B cell (primary cell): ENCODE data around the gene PGLYRP3. TPM values are rescaled to one million over a fixed set of nuclear protein-coding genes. Genes with fewer than 3 reads are reported as not detected.

Experiments used
- ATAC-seq: fragments of 200-7000 bp; cut with Tn5 transposase; one replicate; pipeline ENCODE4 v1.10.0; 2021; ENCODE audit warnings: low read depth, mild to moderate bottlenecking, moderate number of reproducible peaks, moderate library complexity
- CTCF ChIA-PET: fragments of 350-600 bp; sonication (Branson Sonifier 250); formaldehyde crosslinking; loops from one replicate; lab custom pipeline; 2021; ENCODE audit warnings: antibody characterized with exemption, inconsistent platforms; lab: Charles Lee
- POLR2A ChIA-PET: fragments of 350-600 bp; sonication (Branson Sonifier 250); formaldehyde crosslinking; loops from one replicate; lab custom pipeline; 2021; ENCODE audit warnings: antibody characterized with exemption; lab: Charles Lee
- DNase-seq: peaks from one replicate; pipeline ENCODE4 v3.0.0; 2013
- H2AFZ ChIP-seq: 2 replicates; pipeline ENCODE4 v1.6.1; 2012; ENCODE audit warnings: mild to moderate bottlenecking, low read depth, low read length; ENCODE audit not compliant: insufficient read depth, poor library complexity, severe bottlenecking
- H3K27ac ChIP-seq, 2 donors: 1 replicate in 1 of 2; 2 replicates in 1 of 2; pipeline ENCODE4 v1.5.1; 2012 to 2013; ENCODE audit warnings: low read length in 2 of 2, mild to moderate bottlenecking in 2 of 2, moderate library complexity in 1 of 2
- H3K27me3 ChIP-seq, 4 experiments: fragments of 200-600 bp in 1 of 4; sonication (generic) in 1 of 4; replicated peaks in 1 of 4; 1 replicate in 2 of 4; 2 replicates in 2 of 4; pipeline versions ENCODE4 v1.6.1 to v1.7.0; 2013 to 2016; ENCODE audit warnings: low read length in 3 of 4, mild to moderate bottlenecking in 2 of 4, mixed read lengths in 1 of 4, moderate library complexity in 1 of 4; ENCODE audit not compliant: insufficient read depth in 4 of 4, control insufficient read depth in 3 of 4; ENCODE audit errors: control extremely low read depth in 1 of 4
- H3K36me3 ChIP-seq, 2 experiments: replicated peaks in 1 of 2; 1 replicate in 1 of 2; 2 replicates in 1 of 2; pipeline versions ENCODE4 v1.6.1 to v1.7.1; 2013; ENCODE audit warnings: low read length in 1 of 2; ENCODE audit not compliant: insufficient read depth in 2 of 2, control insufficient read depth in 1 of 2; ENCODE audit errors: control extremely low read depth in 1 of 2, extremely low read depth in 1 of 2
- H3K4me1 ChIP-seq, 2 donors: fragments of 200-600 bp in 1 of 2; sonication (generic) in 1 of 2; 1 replicate in 1 of 2; 2 replicates in 1 of 2; pipeline versions ENCODE4 v1.5.1 to v1.6.1; 2013 to 2017; ENCODE audit warnings: low read length in 2 of 2; ENCODE audit not compliant: control insufficient read depth in 2 of 2, insufficient read depth in 2 of 2
- H3K4me2 ChIP-seq: replicated peaks from 2 replicates; pipeline ENCODE3; 2012; ENCODE audit warnings: mild to moderate bottlenecking, low read depth, low read length; ENCODE audit not compliant: poor library complexity, severe bottlenecking
- H3K4me3 ChIP-seq, 5 experiments: fragments of 200-600 bp in 1 of 5; sonication (generic) in 1 of 5; 1 replicate in 3 of 5; 2 replicates in 2 of 5; pipeline versions ENCODE4 v1.5.1 to v1.7.0; 2011 to 2016; ENCODE audit warnings: low read length in 4 of 5, mild to moderate bottlenecking in 4 of 5, low read depth in 2 of 5, control low read depth in 1 of 5, moderate library complexity in 1 of 5; ENCODE audit not compliant: insufficient read depth in 1 of 5; ENCODE audit errors: control extremely low read depth in 1 of 5, extremely low read depth in 1 of 5
- H3K79me2 ChIP-seq: fragments of 200-600 bp; sonication (generic); one replicate; pipeline ENCODE4 v1.6.0; 2016; ENCODE audit warnings: low read length; ENCODE audit not compliant: control insufficient read depth, insufficient read depth
- H3K9ac ChIP-seq: fragments of 200-600 bp; sonication (generic); 2 replicates; pipeline ENCODE4 v1.6.1; 2017; ENCODE audit warnings: mild to moderate bottlenecking, low read length, moderate library complexity
- H3K9me3 ChIP-seq, 3 donors: one replicate each; pipeline versions ENCODE4 v1.6.1 to v1.7.1; 2013; ENCODE audit warnings: low read length in 2 of 3; ENCODE audit not compliant: control insufficient read depth in 2 of 3, insufficient read depth in 1 of 3; ENCODE audit errors: control extremely low read depth in 1 of 3
- H4K20me1 ChIP-seq: 2 replicates; pipeline ENCODE4 v1.6.0; 2012; ENCODE audit warnings: mild to moderate bottlenecking, low read length; ENCODE audit not compliant: insufficient read depth, control insufficient read depth, poor library complexity, severe bottlenecking
- H3K27ac Mint-ChIP-seq: one replicate; pipeline ENCODE4 v1.8.0; 2021; ENCODE audit warnings: mixed read lengths
- H3K27me3 Mint-ChIP-seq: one replicate; pipeline ENCODE4 v1.8.0; 2021; ENCODE audit warnings: mixed read lengths
- H3K4me1 Mint-ChIP-seq: one replicate; pipeline ENCODE4 v1.8.0; 2021; ENCODE audit warnings: mixed read lengths
- H3K4me3 Mint-ChIP-seq: one replicate; pipeline ENCODE4 v1.8.0; 2021; ENCODE audit warnings: mixed read lengths
- H3K9me3 Mint-ChIP-seq: one replicate; pipeline ENCODE4 v1.8.0; 2022; ENCODE audit warnings: mixed read lengths; ENCODE audit not compliant: insufficient read depth
- CTCF ChIP-seq: fragments of 200-600 bp; IDR thresholded peaks from one replicate; pipeline ENCODE4 v1.8.0; 2022; ENCODE audit warnings: antibody characterized with exemption, mild to moderate bottlenecking
- EZH2 ChIP-seq: IDR thresholded peaks from 2 replicates; pipeline ENCODE4 v1.6.1; 2012; ENCODE audit warnings: borderline replicate concordance, low read depth, mild to moderate bottlenecking, moderate library complexity, low read length; ENCODE audit not compliant: insufficient read depth, poor library complexity, severe bottlenecking
- WGBS: methylation state at CpG from one replicate; pipeline ENCODE4 v1.1.5; 2013; ENCODE audit warnings: missing lambda C conversion rate; ENCODE audit not compliant: insufficient coverage; 5-methylcytosine and 5-hydroxymethylcytosine counted together
- intact Hi-C: fragments of 100-400 bp; cut with micrococcal nuclease; formaldehyde crosslinking; loops from one replicate; pipeline ENCODE4 v1.10.0; 2022
- polyA plus RNA-seq: library from polyadenylated mRNA; depleted of rRNA; stranded (reverse); fragments of >200 nt; gene quantifications from 2 replicates; pipeline ENCODE4 v1.2.3, GENCODE V29; 2012
- total RNA-seq, 2 donors: library from RNA; stranded (reverse); fragments of 120-200 nt in 1 of 2; gene quantifications; 1 replicate in 1 of 2; 2 replicates in 1 of 2; pipeline versions ENCODE4 v1.2.3 to v1.2.4, GENCODE V29; 2013 to 2022

The PGLYRP3 gene
- total and polyA plus RNA-seq, 2 donors (not counting 1 experiment from before 2014, with no cell fraction given) = not detected

- POLR2A ChIA-PET = no interaction called here
- no peak overlapping the region for H3K27ac ChIP-seq
- H3K36me3 ChIP-seq = no peaks in the 10 kb centered on the region
- H3K4me3 ChIP-seq = no peak overlapping the region
- 97% methylated on average over 9 of the region's 10 CpGs for WGBS
- no peaks in the 10 kb centered on the region for H3K79me2 ChIP-seq
- peaks cover 1 to 6% of the 10 kb centered on the region in 2 donors for H3K4me1 ChIP-seq
- CTCF ChIA-PET = no interaction called here
- H4K20me1 ChIP-seq = no peaks in the 10 kb centered on the region
- H3K9me3 Mint-ChIP-seq = no peaks in the 10 kb centered on the region
- peaks cover 9% of the 10 kb centered on the region for H3K4me1 Mint-ChIP-seq
- no peaks in the 10 kb centered on the region for H3K9me3 ChIP-seq
- no peak overlapping the region for H3K27ac Mint-ChIP-seq
- H3K4me3 Mint-ChIP-seq = no peak overlapping the region
- H2AFZ ChIP-seq = no peak overlapping the region
- intact Hi-C loops = no loop called here
- no peak for ATAC-seq
- peaks cover 58% of the 10 kb centered on the region for H3K27me3 Mint-ChIP-seq
- no peak overlapping the region for H3K9ac ChIP-seq
- H3K4me2 ChIP-seq = no peak overlapping the region
- TF ChIP-seq EZH2 (no peak), CTCF (no peak)
- peaks cover 0 to 51% (median 14%) of the 10 kb centered on the region in 4 experiments for H3K27me3 ChIP-seq
- DNase-seq = no peak
Observed at GRCh38 chr1:153340356-153340755, 27.6 kb upstream of the PGLYRP3 start.

GRCh38 chr1:153339802-153340201, 27.1 kb upstream of the PGLYRP3 start:
- 40% methylated on average over 5 of the region's 6 CpGs for WGBS
- Histone ChIP-seq H2AFZ (no peak overlapping the region), H3K79me2 (no peaks in the 10 kb centered on the region), H3K9ac (no peak overlapping the region), H3K4me3 (no peak overlapping the region), H3K4me1 (peaks cover 0 to 3% of the 10 kb centered on the region in 2 donors), H3K4me2 (no peak overlapping the region), H3K27me3 (peaks cover 0 to 48% (median 13%) of the 10 kb centered on the region in 4 experiments), H3K9me3 (no peaks in the 10 kb centered on the region), H4K20me1 (no peaks in the 10 kb centered on the region), H3K27ac (no peak overlapping the region), H3K36me3 (no peaks in the 10 kb centered on the region)
- Mint-ChIP-seq H3K27me3 (peaks cover 61% of the 10 kb centered on the region), H3K4me1 (peaks cover 4% of the 10 kb centered on the region), H3K27ac (no peak overlapping the region), H3K9me3 (no peaks in the 10 kb centered on the region), H3K4me3 (no peak overlapping the region)
- DNase-seq (no peak), ATAC-seq (no peak)
- intact Hi-C loops = no loop called here
- TF ChIP-seq EZH2 (no peak), CTCF (no peak)
- ChIA-PET CTCF (no interaction called here), POLR2A (no interaction called here)
